ENCODE data around the gene TGFB2.

Gene TGFB2

GRCh38 chr1:218456444-218456843, 111.3 kb downstream of the TGFB2 start:
- H3K4me1 ChIP-seq (ENCODE audit: control extremely low read depth in 1 of 4, control insufficient read depth in 4 of 4, insufficient read depth in 4 of 4, low read length in 3 of 4) = no peaks in the 10 kb centered on the region
- CTCF ChIA-PET = interaction anchor here (1.6 kb wide), 1 partner anchor 11 kb away, joined by 3 read pairs; no protein-coding TSS in a partner anchor
- H3K4me3 ChIP-seq (ENCODE audit: control insufficient read depth in 1 of 7, extremely low read depth in 1 of 7, insufficient read depth in 4 of 7, low read depth in 2 of 7, low read length in 6 of 7) = no peak overlapping the region
- H3K27me3 ChIP-seq (replicated peaks in 2 of 5; ENCODE audit: control insufficient read depth in 4 of 5, insufficient read depth in 5 of 5, low read length in 4 of 5) = peaks cover 0 to 4% (median 0%) of the 10 kb centered on the region in 5 experiments
- POLR2A ChIA-PET = no interaction called here
- WGBS (ENCODE audit: insufficient coverage) = 100% methylated on average over 1 of the region's 3 CpGs
- no peak overlapping the region for H3K27ac ChIP-seq (ENCODE audit: insufficient read depth in 1 of 2, low read depth in 1 of 2, low read length in 2 of 2, poor library complexity in 1 of 2, severe bottlenecking in 2 of 2)
- no peaks in the 10 kb centered on the region for H3K36me3 ChIP-seq (ENCODE audit: control insufficient read depth in 4 of 4, insufficient read depth in 4 of 4, low read length in 3 of 4)
- DNase-seq = peak in 2 of 3 donors; percentile 18 to 32
- no peaks in the 10 kb centered on the region for H3K9me3 ChIP-seq (ENCODE audit: control extremely low read depth in 1 of 5, control insufficient read depth in 4 of 5, insufficient read depth in 2 of 5, low read depth in 1 of 5, low read length in 4 of 5)

GRCh38 chr1:218459450-218459849, 114.3 kb downstream of the TGFB2 start:
- Histone ChIP-seq H3K27me3 (replicated peaks in 2 of 5; ENCODE audit: control insufficient read depth in 4 of 5, insufficient read depth in 5 of 5, low read length in 4 of 5) (no peaks in the 10 kb centered on the region), H3K4me1 (ENCODE audit: control extremely low read depth in 1 of 4, control insufficient read depth in 4 of 4, insufficient read depth in 4 of 4, low read length in 3 of 4) (no peaks in the 10 kb centered on the region), H3K4me3 (ENCODE audit: control insufficient read depth in 1 of 7, extremely low read depth in 1 of 7, insufficient read depth in 4 of 7, low read depth in 2 of 7, low read length in 6 of 7) (no peak overlapping the region), H3K27ac (ENCODE audit: insufficient read depth in 1 of 2, low read depth in 1 of 2, low read length in 2 of 2, poor library complexity in 1 of 2, severe bottlenecking in 2 of 2) (no peak overlapping the region), H3K36me3 (ENCODE audit: control insufficient read depth in 4 of 4, insufficient read depth in 4 of 4, low read length in 3 of 4) (no peaks in the 10 kb centered on the region), H3K9me3 (ENCODE audit: control extremely low read depth in 1 of 5, control insufficient read depth in 4 of 5, insufficient read depth in 2 of 5, low read depth in 1 of 5, low read length in 4 of 5) (no peaks in the 10 kb centered on the region)
- ChIA-PET CTCF (interaction anchor here (1.6 kb wide), 1 partner anchor 18 kb away, joined by 3 read pairs; no protein-coding TSS in a partner anchor), POLR2A (no interaction called here)
- no peak for DNase-seq
- 95% methylated on average over 7 of the region's 8 CpGs for WGBS (ENCODE audit: insufficient coverage)

DNA sequence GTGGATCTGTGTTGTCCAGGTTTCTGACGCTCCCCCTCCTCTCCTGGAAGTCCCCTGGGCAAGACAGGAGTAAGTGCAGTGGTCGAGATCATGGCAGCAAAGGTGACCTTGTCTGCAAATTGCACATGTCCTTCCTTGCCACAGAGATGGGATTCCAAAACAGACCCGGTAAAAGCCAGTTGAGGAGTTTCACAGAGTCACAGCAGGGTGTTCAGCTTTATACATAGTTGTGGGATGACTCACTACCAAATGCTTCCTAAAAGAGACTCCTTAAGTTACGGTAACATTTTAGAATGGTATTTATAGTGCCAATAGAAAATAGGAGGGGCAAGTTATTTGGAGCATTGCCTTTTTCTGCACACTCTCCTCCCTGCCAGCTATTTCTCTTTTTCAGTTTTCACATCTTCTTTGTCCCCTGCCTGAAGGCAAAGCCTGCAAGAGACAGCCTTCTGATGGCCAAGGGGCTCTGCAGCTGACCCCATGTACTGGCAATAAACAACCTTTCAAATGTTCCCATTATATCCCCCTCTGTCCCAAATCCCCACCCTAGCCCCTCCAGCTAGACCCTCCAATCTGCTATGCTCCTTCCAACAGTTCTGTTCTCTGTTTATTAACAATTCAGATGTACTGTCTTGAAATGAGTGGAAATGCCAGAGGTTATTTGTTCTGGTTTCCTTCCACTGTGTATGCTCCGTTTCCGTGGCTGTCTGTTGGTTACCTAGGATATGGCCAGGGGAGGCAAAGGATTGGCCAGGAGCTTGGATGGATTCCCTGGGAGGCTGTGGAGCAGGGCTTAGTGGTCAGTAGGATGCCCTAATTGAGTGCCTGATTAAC, 115.0 kb downstream of the TGFB2 start:
- Histone ChIP-seq H3K4me3 (ENCODE audit: control insufficient read depth in 1 of 7, extremely low read depth in 1 of 7, insufficient read depth in 4 of 7, low read depth in 2 of 7, low read length in 6 of 7) (no peak overlapping the region), H3K27me3 (replicated peaks in 2 of 5; ENCODE audit: control insufficient read depth in 4 of 5, insufficient read depth in 5 of 5, low read length in 4 of 5) (no peaks in the 10 kb centered on the region), H3K27ac (ENCODE audit: insufficient read depth in 1 of 2, low read depth in 1 of 2, low read length in 2 of 2, poor library complexity in 1 of 2, severe bottlenecking in 2 of 2) (no peak overlapping the region), H3K9me3 (ENCODE audit: control extremely low read depth in 1 of 5, control insufficient read depth in 4 of 5, insufficient read depth in 2 of 5, low read depth in 1 of 5, low read length in 4 of 5) (no peaks in the 10 kb centered on the region), H3K36me3 (ENCODE audit: control insufficient read depth in 4 of 4, insufficient read depth in 4 of 4, low read length in 3 of 4) (no peaks in the 10 kb centered on the region), H3K4me1 (ENCODE audit: control extremely low read depth in 1 of 4, control insufficient read depth in 4 of 4, insufficient read depth in 4 of 4, low read length in 3 of 4) (no peaks in the 10 kb centered on the region)
- no peak for DNase-seq
- ChIA-PET POLR2A (no interaction called here), CTCF (no interaction called here)
- WGBS (ENCODE audit: insufficient coverage) = 81% methylated on average over 4 of the region's 6 CpGs

GRCh38 chr1:218461351-218461750, 116.2 kb downstream of the TGFB2 start:
- no peak for DNase-seq
- H3K27me3 ChIP-seq (replicated peaks in 2 of 5; ENCODE audit: control insufficient read depth in 4 of 5, insufficient read depth in 5 of 5, low read length in 4 of 5) = no peaks in the 10 kb centered on the region
- ChIA-PET CTCF (no interaction called here), POLR2A (no interaction called here)
- WGBS (ENCODE audit: insufficient coverage) = no CpG with 5 or more reads among the region's 1 CpG
- H3K4me3 ChIP-seq (ENCODE audit: control insufficient read depth in 1 of 7, extremely low read depth in 1 of 7, insufficient read depth in 4 of 7, low read depth in 2 of 7, low read length in 6 of 7) = no peak overlapping the region
- no peaks in the 10 kb centered on the region for H3K36me3 ChIP-seq (ENCODE audit: control insufficient read depth in 4 of 4, insufficient read depth in 4 of 4, low read length in 3 of 4)
- H3K27ac ChIP-seq (ENCODE audit: insufficient read depth in 1 of 2, low read depth in 1 of 2, low read length in 2 of 2, poor library complexity in 1 of 2, severe bottlenecking in 2 of 2) = no peak overlapping the region
- no peaks in the 10 kb centered on the region for H3K9me3 ChIP-seq (ENCODE audit: control extremely low read depth in 1 of 5, control insufficient read depth in 4 of 5, insufficient read depth in 2 of 5, low read depth in 1 of 5, low read length in 4 of 5)
- H3K4me1 ChIP-seq (ENCODE audit: control extremely low read depth in 1 of 4, control insufficient read depth in 4 of 4, insufficient read depth in 4 of 4, low read length in 3 of 4) = no peaks in the 10 kb centered on the region

GRCh38 chr1:218462116-218462515, 117.0 kb downstream of the TGFB2 start:
- ChIA-PET CTCF (no interaction called here), POLR2A (no interaction called here)
- WGBS (ENCODE audit: insufficient coverage) = 100% methylated on average over 1 of the region's 4 CpGs
- no peaks in the 10 kb centered on the region for H3K36me3 ChIP-seq (ENCODE audit: control insufficient read depth in 4 of 4, insufficient read depth in 4 of 4, low read length in 3 of 4)
- no peaks in the 10 kb centered on the region for H3K4me1 ChIP-seq (ENCODE audit: control extremely low read depth in 1 of 4, control insufficient read depth in 4 of 4, insufficient read depth in 4 of 4, low read length in 3 of 4)
- no peaks in the 10 kb centered on the region for H3K27me3 ChIP-seq (replicated peaks in 2 of 5; ENCODE audit: control insufficient read depth in 4 of 5, insufficient read depth in 5 of 5, low read length in 4 of 5)
- H3K4me3 ChIP-seq (ENCODE audit: control insufficient read depth in 1 of 7, extremely low read depth in 1 of 7, insufficient read depth in 4 of 7, low read depth in 2 of 7, low read length in 6 of 7) = no peak overlapping the region
- H3K27ac ChIP-seq (ENCODE audit: insufficient read depth in 1 of 2, low read depth in 1 of 2, low read length in 2 of 2, poor library complexity in 1 of 2, severe bottlenecking in 2 of 2) = no peak overlapping the region
- no peaks in the 10 kb centered on the region for H3K9me3 ChIP-seq (ENCODE audit: control extremely low read depth in 1 of 5, control insufficient read depth in 4 of 5, insufficient read depth in 2 of 5, low read depth in 1 of 5, low read length in 4 of 5)
- no peak for DNase-seq

DNA sequence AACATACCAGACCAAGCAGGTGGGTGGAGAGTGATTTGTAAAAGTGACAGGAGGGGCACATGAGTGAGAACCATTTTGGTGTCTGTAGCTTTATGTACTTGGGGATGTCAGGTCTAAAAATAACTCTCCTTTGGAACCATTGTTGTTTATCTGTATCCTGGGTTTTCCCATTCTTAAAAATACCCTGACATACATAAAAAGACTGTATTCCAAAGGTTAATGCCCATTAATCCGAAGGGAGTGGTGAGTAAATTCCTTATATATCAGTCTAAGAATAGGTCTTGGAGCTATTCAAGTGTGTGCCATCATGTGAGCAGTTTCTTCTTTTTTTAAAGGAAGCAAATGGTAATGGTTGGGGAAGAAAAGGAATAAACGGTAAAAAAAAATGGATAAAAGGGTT, 117.5 kb downstream of the TGFB2 start:
- no peaks in the 10 kb centered on the region for H3K4me1 ChIP-seq (ENCODE audit: control extremely low read depth in 1 of 4, control insufficient read depth in 4 of 4, insufficient read depth in 4 of 4, low read length in 3 of 4)
- H3K9me3 ChIP-seq (ENCODE audit: control extremely low read depth in 1 of 5, control insufficient read depth in 4 of 5, insufficient read depth in 2 of 5, low read depth in 1 of 5, low read length in 4 of 5) = no peaks in the 10 kb centered on the region
- DNase-seq = no peak
- H3K27ac ChIP-seq (ENCODE audit: insufficient read depth in 1 of 2, low read depth in 1 of 2, low read length in 2 of 2, poor library complexity in 1 of 2, severe bottlenecking in 2 of 2) = no peak overlapping the region
- CTCF ChIA-PET = no interaction called here
- no peaks in the 10 kb centered on the region for H3K27me3 ChIP-seq (replicated peaks in 2 of 5; ENCODE audit: control insufficient read depth in 4 of 5, insufficient read depth in 5 of 5, low read length in 4 of 5)
- H3K36me3 ChIP-seq (ENCODE audit: control insufficient read depth in 4 of 4, insufficient read depth in 4 of 4, low read length in 3 of 4) = no peaks in the 10 kb centered on the region
- POLR2A ChIA-PET = no interaction called here
- WGBS (ENCODE audit: insufficient coverage) = 80% methylated on average over 1 of the region's 2 CpGs
- H3K4me3 ChIP-seq (ENCODE audit: control insufficient read depth in 1 of 7, extremely low read depth in 1 of 7, insufficient read depth in 4 of 7, low read depth in 2 of 7, low read length in 6 of 7) = no peak overlapping the region

- CTCF ChIA-PET = no interaction called here
- H3K27ac ChIP-seq (ENCODE audit: insufficient read depth in 1 of 2, low read depth in 1 of 2, low read length in 2 of 2, poor library complexity in 1 of 2, severe bottlenecking in 2 of 2) = no peak overlapping the region
- no peaks in the 10 kb centered on the region for H3K27me3 ChIP-seq (replicated peaks in 2 of 5; ENCODE audit: control insufficient read depth in 4 of 5, insufficient read depth in 5 of 5, low read length in 4 of 5)
- no peaks in the 10 kb centered on the region for H3K36me3 ChIP-seq (ENCODE audit: control insufficient read depth in 4 of 4, insufficient read depth in 4 of 4, low read length in 3 of 4)
- no peaks in the 10 kb centered on the region for H3K4me1 ChIP-seq (ENCODE audit: control extremely low read depth in 1 of 4, control insufficient read depth in 4 of 4, insufficient read depth in 4 of 4, low read length in 3 of 4)
- no peak for DNase-seq
- H3K4me3 ChIP-seq (ENCODE audit: control insufficient read depth in 1 of 7, extremely low read depth in 1 of 7, insufficient read depth in 4 of 7, low read depth in 2 of 7, low read length in 6 of 7) = no peak overlapping the region
- no peaks in the 10 kb centered on the region for H3K9me3 ChIP-seq (ENCODE audit: control extremely low read depth in 1 of 5, control insufficient read depth in 4 of 5, insufficient read depth in 2 of 5, low read depth in 1 of 5, low read length in 4 of 5)
- POLR2A ChIA-PET = no interaction called here
- whole genome bisulfite sequencing (ENCODE audit: insufficient coverage) = 95% methylated on average over 11 of the region's 14 CpGs
Observed at GRCh38 chr1:218463194-218464156, 118.3 kb downstream of the TGFB2 start.

Measured in common myeloid progenitor, CD34-positive (primary cell).